OCI-LY1 (cell line): Measurements from ENCODE around the gene CXXC5.
A peak's percentile ranks its signal among the peaks of the same experiment; 100 is the strongest.

Experiments
- CTCF ChIP-seq: fragments of 200-600 bp; sonication (generic), shearing (Covaris generic); IDR thresholded peaks from 2 replicates; pipeline ENCODE4 v1.5.1; 2017; ENCODE audit warnings: mild to moderate bottlenecking, antibody characterized with exemption, low read length, moderate library complexity, mixed read lengths
- EZH2 ChIP-seq: fragments of 200-600 bp; sonication (generic), shearing (Covaris generic); IDR thresholded peaks from 2 replicates; pipeline ENCODE4 v1.8.0; 2017; ENCODE audit warnings: borderline replicate concordance, mixed run types, mild to moderate bottlenecking, antibody characterized with exemption, low read length, moderate library complexity, mixed read lengths

- TF ChIP-seq CTCF (peak; percentile 58), EZH2 (no peak)
Observed at GRCh38 chr5:139684881-139685749, 37.0 kb downstream of the CXXC5 start.
